Natural killer cell (primary cell): ENCODE results near the gene DCAF11. TPM values are rescaled to one million over a fixed set of nuclear protein-coding genes. Genes with fewer than 3 reads are reported as not detected.

ENCODE experiments used
- ATAC-seq, 3 donors: fragments of 150-1000 bp in 2 of 3; fragments of 200-7000 bp in 1 of 3; cut with Tn5 transposase; 1 replicate in 1 of 3; 2 replicates in 2 of 3; pipeline ENCODE4 v1.10.0; 2021; ENCODE audit warnings: mild to moderate bottlenecking in 2 of 3, moderate library complexity in 2 of 3
- DNase-seq, 2 donors: peaks; one replicate each; pipeline versions ENCODE4 v3.0.0 to v3.0.0-alpha.2; 2013 to 2021; ENCODE audit warnings: mixed read lengths in 1 of 2
- H3K27ac ChIP-seq: one replicate; pipeline ENCODE4 v1.5.1; 2013; ENCODE audit warnings: mild to moderate bottlenecking, low read length
- H3K27me3 ChIP-seq: one replicate; pipeline ENCODE4 v1.6.1; 2013; ENCODE audit warnings: low read length; ENCODE audit not compliant: control insufficient read depth, insufficient read depth
- H3K36me3 ChIP-seq: one replicate; pipeline ENCODE4 v1.6.1; 2013; ENCODE audit warnings: low read length; ENCODE audit not compliant: control insufficient read depth, insufficient read depth
- H3K4me1 ChIP-seq: one replicate; pipeline ENCODE4 v1.6.1; 2013; ENCODE audit warnings: low read length; ENCODE audit not compliant: control insufficient read depth, insufficient read depth
- H3K4me3 ChIP-seq: one replicate; pipeline ENCODE4 v1.5.1; 2013; ENCODE audit warnings: low read length
- H3K9me3 ChIP-seq: one replicate; pipeline ENCODE4 v1.6.1; 2013; ENCODE audit warnings: low read length; ENCODE audit not compliant: control insufficient read depth, insufficient read depth
- H3K27ac Mint-ChIP-seq, 2 donors: one replicate each; pipeline ENCODE4 v1.8.0; 2022; ENCODE audit warnings: mild to moderate bottlenecking in 2 of 2, mixed read lengths in 2 of 2, moderate library complexity in 1 of 2
- H3K27me3 Mint-ChIP-seq, 2 donors: one replicate each; pipeline ENCODE4 v1.8.0; 2022; ENCODE audit warnings: low read depth in 2 of 2, mixed read lengths in 2 of 2
- H3K36me3 Mint-ChIP-seq: one replicate; pipeline ENCODE4 v1.8.0; 2022; ENCODE audit warnings: mixed read lengths
- H3K4me1 Mint-ChIP-seq, 2 donors: one replicate each; pipeline ENCODE4 v1.8.0; 2022; ENCODE audit warnings: mixed read lengths in 2 of 2
- H3K4me3 Mint-ChIP-seq: one replicate; pipeline ENCODE4 v1.8.0; 2022; ENCODE audit warnings: mild to moderate bottlenecking, moderate library complexity, mixed read lengths
- H3K9me3 Mint-ChIP-seq, 2 donors: one replicate each; pipeline ENCODE4 v1.8.0; 2022; ENCODE audit warnings: mixed read lengths in 2 of 2
- CTCF ChIP-seq: fragments of 200-600 bp; IDR thresholded peaks from one replicate; pipeline ENCODE4 v1.8.0; 2022; ENCODE audit warnings: antibody characterized with exemption
- WGBS: methylation state at CpG from one replicate; pipeline ENCODE4 v1.1.7; 2013; ENCODE audit warnings: missing lambda C conversion rate; ENCODE audit not compliant: insufficient coverage; 5-methylcytosine and 5-hydroxymethylcytosine counted together
- intact Hi-C: fragments of 100-400 bp; cut with micrococcal nuclease; formaldehyde crosslinking; loops from one replicate; pipeline ENCODE4 v1.14.2; 2022
- total RNA-seq, 4 donors: library from RNA; stranded (reverse); fragments of 120-200 nt in 1 of 4; gene quantifications; one replicate each; pipeline versions ENCODE4 v1.2.3 to v1.2.4, GENCODE V29; 2013 to 2022

DCAF11 gene
- total RNA-seq, 3 donors from 2014 or later (not counting 1 experiment from before 2014, with no cell fraction given): 77.5 to 99.3 (median 96.3) TPM

- intact Hi-C loops: no loop called here
- no peaks in the 10 kb centered on the region for H3K4me1 Mint-ChIP-seq
- ATAC-seq (no peak), DNase-seq (no peak)
- peaks cover 0 to 7% of the 10 kb centered on the region in 2 donors for H3K27me3 Mint-ChIP-seq
- Histone ChIP-seq H3K27me3 (no peaks in the 10 kb centered on the region), H3K36me3 (no peaks in the 10 kb centered on the region), H3K27ac (no peak overlapping the region), H3K4me1 (no peaks in the 10 kb centered on the region), H3K9me3 (no peaks in the 10 kb centered on the region), H3K4me3 (no peak overlapping the region)
- no peak overlapping the region for H3K4me3 Mint-ChIP-seq
- no peaks in the 10 kb centered on the region for H3K36me3 Mint-ChIP-seq
- no peaks in the 10 kb centered on the region for H3K9me3 Mint-ChIP-seq
- WGBS: 89% methylated on average over 8 of the region's 8 CpGs
- H3K27ac Mint-ChIP-seq: no peak overlapping the region
- no peak for TF ChIP-seq CTCF
These were observed 48.0 kb upstream of the DCAF11 start for GRCh38 chr14:24066496-24067132.

GRCh38 chr14:24067133-24068082, 47.2 kb upstream of the DCAF11 start:
- Histone ChIP-seq H3K9me3 (no peaks in the 10 kb centered on the region), H3K4me3 (no peak overlapping the region), H3K27ac (no peak overlapping the region), H3K27me3 (no peaks in the 10 kb centered on the region), H3K36me3 (no peaks in the 10 kb centered on the region), H3K4me1 (no peaks in the 10 kb centered on the region)
- no peak overlapping the region for H3K4me3 Mint-ChIP-seq
- no peaks in the 10 kb centered on the region for H3K9me3 Mint-ChIP-seq
- H3K27me3 Mint-ChIP-seq: peaks cover 0 to 7% of the 10 kb centered on the region in 2 donors
- 92% methylated on average over 12 of the region's 12 CpGs for WGBS
- no peak overlapping the region for H3K27ac Mint-ChIP-seq
- ATAC-seq: no peak
- no peaks in the 10 kb centered on the region for H3K36me3 Mint-ChIP-seq
- DNase-seq: no peak
- no peaks in the 10 kb centered on the region for H3K4me1 Mint-ChIP-seq
- intact Hi-C loops: no loop called here
- no peak for TF ChIP-seq CTCF

- Mint-ChIP-seq H3K4me1 (no peaks in the 10 kb centered on the region), H3K9me3 (no peaks in the 10 kb centered on the region), H3K36me3 (no peaks in the 10 kb centered on the region), H3K4me3 (no peak overlapping the region), H3K27ac (no peak overlapping the region), H3K27me3 (peaks cover 0 to 7% of the 10 kb centered on the region in 2 donors)
- no peak for ATAC-seq
- Histone ChIP-seq H3K4me1 (no peaks in the 10 kb centered on the region), H3K27ac (no peak overlapping the region), H3K9me3 (no peaks in the 10 kb centered on the region), H3K4me3 (no peak overlapping the region), H3K36me3 (no peaks in the 10 kb centered on the region), H3K27me3 (no peaks in the 10 kb centered on the region)
- no peak for TF ChIP-seq CTCF
- 87% methylated on average over 10 of the region's 10 CpGs for WGBS
- DNase-seq: no peak
- intact Hi-C loops: no loop called here
These were observed 45.7 kb upstream of the DCAF11 start for GRCh38 chr14:24068711-24069410.
